ENCODE data around the gene SPAG17.

DNA sequence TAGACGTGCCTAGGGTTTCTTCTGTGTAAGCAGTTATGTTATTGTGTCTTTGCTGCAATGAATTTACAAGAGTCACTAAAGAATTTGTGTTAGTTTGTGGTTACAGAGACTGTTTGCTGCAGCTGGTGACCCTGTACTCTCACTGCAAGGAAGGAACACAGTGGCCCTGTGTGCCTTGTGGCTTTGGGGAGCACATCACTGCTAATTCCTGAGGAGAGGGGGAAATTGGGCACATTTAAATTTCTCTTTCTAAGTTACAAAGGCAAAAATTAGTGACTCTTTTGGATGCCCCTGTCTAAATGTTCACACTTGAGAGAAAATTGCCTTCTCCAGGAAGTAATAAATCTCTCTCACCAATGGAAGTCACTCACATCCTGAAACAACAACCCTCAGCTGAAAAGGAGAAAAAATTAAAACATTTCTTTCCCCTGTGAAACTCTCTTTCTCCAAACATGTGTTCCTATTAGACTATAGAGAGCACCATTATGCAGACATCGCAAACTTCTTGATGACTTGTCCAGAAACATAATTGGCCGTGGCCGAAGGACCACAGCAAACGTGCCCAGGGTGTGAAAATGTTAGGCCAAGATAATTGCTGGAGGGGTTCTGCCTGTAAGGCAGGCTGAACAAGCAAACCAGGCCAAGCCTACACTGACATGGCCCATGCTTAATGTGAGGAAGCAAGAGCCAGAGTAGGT is 32.3 kb upstream of the SPAG17 start:
- TF ChIP-seq, protein P1, sequence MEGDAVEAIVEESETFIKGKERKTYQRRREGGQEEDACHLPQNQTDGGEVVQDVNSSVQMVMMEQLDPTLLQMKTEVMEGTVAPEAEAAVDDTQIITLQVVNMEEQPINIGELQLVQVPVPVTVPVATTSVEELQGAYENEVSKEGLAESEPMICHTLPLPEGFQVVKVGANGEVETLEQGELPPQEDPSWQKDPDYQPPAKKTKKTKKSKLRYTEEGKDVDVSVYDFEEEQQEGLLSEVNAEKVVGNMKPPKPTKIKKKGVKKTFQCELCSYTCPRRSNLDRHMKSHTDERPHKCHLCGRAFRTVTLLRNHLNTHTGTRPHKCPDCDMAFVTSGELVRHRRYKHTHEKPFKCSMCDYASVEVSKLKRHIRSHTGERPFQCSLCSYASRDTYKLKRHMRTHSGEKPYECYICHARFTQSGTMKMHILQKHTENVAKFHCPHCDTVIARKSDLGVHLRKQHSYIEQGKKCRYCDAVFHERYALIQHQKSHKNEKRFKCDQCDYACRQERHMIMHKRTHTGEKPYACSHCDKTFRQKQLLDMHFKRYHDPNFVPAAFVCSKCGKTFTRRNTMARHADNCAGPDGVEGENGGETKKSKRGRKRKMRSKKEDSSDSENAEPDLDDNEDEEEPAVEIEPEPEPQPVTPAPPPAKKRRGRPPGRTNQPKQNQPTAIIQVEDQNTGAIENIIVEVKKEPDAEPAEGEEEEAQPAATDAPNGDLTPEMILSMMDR (IDR thresholded peaks at IDR 0.05; ENCODE audit: borderline replicate concordance, extremely low read depth, low read length, poor library complexity, severe bottlenecking): no peak
- TF ChIP-seq EZH2 (IDR thresholded peaks at IDR 0.05; ENCODE audit: borderline replicate concordance, low read depth, low read length, severe bottlenecking): no peak
